ENCODE data around the gene FHIT.
"Not testable (repeated sequence)": the region's sequence is repeated elsewhere in the genome, so short reads cannot be mapped to it uniquely, and the experiment has no call there.

Gene FHIT

DNA sequence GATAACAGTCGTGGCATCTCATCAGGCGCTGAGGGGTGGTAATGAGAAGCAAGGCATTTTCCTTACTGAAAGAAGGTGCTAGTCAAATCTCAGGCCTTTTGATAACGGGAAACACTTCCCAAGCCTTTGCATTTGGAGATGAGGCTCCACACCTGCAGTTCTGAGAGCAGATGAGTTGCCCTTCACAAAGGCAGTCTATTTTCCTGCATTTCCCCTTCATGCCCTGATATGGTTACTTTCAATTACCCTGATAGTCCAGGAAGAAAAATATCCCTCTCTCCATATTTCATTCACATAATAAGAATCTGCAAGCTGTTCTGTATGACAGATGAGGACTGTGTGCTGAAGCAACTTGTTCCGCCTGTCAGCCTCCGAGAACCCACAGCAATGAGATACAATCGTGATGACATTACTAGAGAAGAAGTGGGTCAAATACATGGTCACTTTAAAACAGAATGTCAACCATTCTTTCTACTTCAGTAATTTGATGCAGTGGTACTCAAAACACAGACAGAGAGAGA, 25.0 kb downstream of the FHIT start:
- no peak for DNase-seq

DNA sequence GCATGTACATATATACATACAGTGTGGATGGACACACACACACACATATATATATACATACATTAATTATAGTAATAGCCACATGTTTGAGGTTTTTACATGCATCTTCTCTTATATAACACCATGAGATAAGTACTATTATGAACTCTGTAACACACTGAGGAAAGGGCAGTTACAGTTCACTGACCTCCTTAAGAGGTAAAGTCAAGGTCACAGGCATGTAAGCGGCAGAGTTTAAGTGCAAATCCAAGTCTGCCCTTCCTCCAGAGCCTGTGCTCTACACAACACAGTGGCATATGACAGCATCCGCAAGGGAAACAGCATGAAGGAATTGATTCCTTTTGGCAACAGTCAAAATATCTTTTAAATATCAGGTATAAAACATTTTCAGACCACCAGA, 26.4 kb downstream of the FHIT start:
- DNase-seq = no peak

DNA sequence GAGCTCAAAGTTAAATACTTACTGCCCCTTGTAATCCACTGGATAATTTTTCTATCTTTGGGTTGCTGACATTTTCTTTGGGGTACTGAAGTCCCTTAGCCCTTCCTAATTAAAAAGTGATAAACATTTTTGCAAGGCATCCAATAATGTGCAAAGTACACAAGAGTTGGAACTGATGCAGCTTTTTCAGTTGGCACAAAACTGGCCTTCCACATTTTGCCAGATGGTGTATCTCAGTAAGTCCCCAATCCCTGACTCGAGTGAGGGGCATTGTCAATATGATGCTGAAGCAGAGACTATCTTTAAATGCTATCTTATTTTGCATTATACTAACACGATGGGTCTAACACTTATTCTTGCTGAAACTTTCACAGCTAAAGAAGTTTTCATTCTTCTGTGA, 27.8 kb downstream of the FHIT start:
- DNase-seq = no peak

DNA sequence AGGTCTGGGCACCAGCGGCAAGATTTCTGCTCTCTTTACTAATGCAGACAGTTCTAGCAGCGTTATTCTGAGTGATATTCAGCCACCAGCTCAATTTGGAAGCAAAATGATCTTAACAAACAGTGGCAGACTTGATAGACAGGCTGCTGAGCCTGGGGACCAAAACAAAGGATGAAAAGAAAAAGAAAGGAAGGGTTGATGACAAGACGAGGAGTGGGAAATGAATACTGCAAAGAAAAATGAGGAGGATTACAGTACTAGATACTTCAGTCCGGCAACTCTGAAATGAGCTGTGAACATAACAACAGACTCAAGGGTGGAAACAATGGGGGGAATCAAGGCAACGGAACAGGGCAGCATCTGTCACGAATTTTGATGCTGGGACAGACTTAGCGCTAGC, 28.8 kb downstream of the FHIT start:
- DNase-seq = no peak

DNA sequence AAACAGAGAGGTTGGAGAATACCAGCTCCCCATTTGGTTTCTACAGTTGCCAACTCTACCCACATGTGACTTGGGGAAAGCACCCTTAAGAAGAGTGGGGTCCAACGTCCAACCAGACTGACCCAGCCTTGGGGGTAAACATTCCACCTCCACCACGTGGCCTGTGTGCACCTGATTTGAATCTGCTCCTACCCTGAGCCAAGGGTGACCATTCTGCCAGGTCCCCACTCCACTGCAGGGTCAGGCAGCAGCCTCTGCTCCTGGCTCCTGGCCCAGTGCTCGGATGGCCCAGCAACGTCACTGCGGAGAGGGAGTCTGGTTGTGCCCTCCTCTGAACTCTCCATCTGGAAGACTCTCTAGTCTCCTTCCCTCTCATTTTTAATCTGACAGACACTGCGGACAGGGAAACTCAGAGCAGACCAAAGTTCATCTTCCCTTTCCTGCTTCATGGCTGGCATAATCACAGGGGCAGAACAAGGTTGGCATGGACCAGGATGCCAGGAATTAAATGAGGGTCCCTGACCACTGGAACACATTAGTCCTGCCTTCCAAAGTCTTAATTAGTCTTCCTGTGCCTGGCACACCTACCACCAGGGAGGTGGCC, 29.4 kb downstream of the FHIT start:
- peak in 1 of 14 donors; percentile 2 for DNase-seq

DNA sequence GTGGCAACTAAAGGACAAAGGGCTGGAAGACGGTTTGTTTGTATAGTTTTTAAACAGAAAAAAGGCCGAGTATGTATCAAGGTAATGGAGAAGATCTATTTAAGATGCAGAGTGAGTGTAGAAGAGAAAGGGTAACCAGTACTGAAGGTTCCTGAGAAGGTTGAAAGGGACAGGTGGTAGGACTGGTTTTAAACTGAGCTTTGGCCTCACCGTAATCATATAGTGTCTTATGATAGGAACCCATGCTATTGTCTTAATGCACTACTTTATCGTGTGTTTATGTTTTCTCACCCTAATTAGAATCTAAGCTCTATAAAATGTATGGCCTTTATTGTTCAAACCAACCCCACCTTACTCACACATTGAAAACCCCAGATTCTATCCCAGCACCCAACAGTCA, 32.7 kb downstream of the FHIT start:
- no peak for DNase-seq

GRCh38 chr3:61216171-61216570, 35.1 kb downstream of the FHIT start:
- DNase-seq = not testable (repeated sequence)

DNA sequence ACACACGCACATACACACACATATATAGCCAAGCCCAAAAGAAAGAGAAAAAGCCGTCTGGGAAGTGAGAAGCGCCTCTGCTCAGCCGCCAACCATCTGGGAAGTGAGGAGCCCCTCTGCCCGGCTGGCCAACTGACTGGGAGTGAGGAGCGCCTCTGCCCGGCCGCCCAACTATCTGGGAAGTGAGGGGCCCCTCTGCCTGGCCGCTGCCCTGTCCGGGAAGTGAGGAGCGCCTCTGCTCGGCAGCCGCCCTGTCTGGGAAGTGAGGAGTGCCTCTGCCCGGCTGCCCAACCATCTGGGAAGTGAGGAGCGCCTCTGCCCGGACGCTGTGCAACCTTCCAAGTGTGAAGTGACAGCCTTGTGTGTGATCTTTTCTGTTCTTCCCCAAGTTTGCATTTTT, 49.2 kb downstream of the FHIT start:
- DNase-seq = no peak

DNA sequence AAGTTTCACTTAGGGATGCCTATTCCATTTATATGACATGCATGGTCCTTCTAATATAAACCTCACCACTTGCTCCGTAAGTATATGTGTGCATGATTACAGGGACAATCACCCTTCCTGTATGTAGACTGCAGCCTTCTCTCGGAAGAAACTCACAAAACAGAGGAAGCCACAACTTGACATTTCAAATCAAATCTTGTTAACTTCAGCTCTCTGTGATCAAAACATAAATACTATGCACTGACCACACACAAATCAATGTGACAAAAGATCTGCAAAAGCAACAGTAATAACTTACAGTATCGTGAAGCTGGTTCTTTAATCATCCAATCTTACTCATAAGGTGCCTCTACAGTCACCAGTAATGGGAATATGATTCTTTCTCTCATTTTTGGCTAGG, 50.2 kb downstream of the FHIT start:
- DNase-seq = no peak

DNA sequence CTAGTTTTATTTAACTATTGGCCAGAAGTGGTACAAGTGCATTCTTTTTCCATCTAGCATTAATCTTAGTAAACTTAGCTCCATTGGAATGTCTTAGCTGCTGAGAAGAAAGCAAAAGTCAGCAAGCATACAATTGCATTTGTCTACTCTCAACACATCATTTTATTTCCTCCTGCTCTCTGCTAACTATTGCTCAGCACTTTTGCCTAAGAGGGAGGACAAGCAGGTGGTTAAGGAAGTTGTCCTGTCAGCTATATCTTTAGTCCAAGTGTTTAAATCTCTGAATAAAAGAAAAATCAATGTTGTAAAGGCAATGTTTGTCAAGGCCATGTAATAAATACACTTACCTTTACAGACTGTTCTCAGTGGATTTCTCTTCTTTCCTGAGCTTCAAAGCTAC, 51.0 kb downstream of the FHIT start:
- DNase-seq = no peak

DNA sequence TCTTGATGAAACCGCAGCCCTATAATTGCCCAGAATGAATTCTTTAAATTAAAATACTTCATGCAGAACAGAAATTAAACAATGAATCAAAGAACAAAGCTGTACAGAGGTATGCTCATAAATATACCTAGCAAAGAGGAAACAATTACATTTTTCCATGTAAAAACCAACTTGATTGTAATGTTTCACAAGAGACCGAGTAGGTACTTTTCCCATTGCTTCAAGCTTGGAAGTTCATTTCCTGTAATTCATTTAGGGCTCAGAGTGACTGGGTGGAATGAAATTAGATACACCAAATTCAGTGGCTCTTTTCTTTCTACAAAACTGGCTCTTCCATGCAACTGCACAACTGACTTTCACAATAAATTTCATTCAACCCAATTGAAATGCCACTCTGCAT, 51.4 kb downstream of the FHIT start:
- no peak for DNase-seq

- DNase-seq = no peak
These were observed 56.2 kb downstream of the FHIT start for GRCh38 chr3:61194892-61195538.

GRCh38 chr3:61192222-61192621, 59.0 kb downstream of the FHIT start:
- no peak for DNase-seq

DNA sequence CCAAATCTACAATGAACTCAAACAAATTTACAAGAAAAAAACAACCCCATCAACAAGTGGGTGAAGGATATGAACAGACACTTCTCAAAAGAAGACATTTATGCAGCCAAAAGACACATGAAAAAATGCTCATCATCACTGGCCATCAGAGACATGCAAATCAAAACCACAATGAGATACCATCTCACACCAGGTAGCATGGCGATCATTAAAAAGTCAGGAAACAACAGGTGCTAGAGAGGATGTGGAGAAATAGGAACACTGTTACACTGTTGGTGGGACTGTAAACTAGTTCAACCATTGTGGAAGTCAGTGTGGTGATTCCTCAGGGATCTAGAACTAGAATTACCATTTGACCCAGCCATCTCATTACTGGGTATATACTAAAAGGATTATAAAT, 61.0 kb downstream of the FHIT start:
- DNase-seq = not testable (repeated sequence)

DNA sequence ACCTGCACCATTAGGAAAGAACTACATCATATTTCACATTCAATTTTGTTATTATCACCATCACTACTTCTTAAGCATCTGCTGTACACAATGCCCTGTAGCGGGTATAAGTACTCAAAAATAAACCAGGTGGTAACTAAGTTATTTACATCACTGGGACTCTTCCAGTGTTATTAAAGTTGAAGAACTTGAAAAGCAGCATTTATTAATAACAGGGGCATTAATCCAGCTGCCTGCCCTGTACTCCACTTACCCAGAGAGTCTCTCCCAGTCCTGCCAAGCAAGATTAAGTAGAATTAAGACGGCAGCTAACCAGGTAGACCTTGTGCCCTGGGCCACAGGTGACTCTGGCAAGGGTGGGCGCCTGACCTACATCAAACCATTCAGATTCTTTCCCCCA, 65.2 kb downstream of the FHIT start:
- no peak for DNase-seq

DNA sequence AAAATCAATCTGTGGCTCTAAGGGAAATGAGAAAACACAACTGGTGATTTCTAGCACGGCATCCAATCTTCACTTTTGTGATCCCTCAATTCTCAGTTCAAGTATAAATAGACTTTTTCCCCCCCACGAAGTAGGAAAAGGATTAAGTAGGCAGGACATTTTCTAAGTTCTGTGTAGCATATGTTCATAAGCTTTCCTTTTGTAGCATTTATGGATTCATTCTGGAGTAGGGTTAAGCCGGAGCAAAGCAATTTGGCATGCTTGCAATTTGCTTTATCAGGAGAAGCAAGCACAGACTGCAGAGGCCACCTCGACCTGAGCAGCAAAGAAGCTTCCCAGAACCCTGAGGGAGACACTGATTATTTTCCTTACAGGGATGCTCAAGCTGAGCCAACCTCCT, 66.3 kb downstream of the FHIT start:
- DNase-seq = no peak

GRCh38 chr3:61182662-61183061, 68.6 kb downstream of the FHIT start:
- DNase-seq = no peak

DNA sequence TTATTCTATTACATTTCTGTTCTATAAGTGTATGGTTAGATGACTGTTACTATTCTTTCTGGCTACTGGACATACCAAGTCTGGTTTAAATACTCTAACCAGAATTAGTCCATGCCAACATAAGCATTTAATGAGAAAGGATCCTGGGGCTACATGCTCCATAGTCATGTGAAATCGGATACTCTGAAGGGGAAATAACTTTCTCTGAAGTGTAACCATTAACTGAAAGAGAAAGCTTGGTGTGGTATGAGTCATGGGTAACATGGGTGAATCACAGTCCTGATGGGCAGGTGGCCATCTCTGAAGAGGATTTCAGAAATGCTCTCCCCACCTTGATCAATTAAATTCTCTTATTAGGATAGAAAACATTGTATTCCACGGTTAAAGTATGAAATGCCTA, 69.4 kb downstream of the FHIT start:
- no peak for DNase-seq

GRCh38 chr3:61180206-61180605, 71.0 kb downstream of the FHIT start:
- DNase-seq = no peak

DNA sequence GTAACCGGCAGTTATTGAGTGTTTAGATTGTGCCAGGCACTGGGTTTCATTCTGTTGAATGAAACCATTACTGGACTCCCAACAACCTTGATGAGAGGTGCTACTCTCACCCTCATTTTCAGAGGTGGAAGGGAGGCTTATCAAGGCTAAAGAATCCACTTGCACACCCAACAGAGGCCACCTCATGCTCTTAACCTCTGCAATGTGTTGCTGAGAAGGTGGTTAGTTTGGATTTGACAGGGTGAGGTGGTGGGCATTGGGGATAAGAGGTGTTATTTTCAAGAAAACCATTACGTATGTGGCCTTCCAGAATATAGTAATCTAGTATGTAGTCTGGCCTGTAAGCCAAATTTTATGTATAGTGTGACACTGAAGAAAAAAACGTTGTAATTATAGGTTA, 73.1 kb downstream of the FHIT start:
- DNase-seq = no peak

GRCh38 chr3:61177450-61177849, 73.8 kb downstream of the FHIT start:
- DNase-seq = no peak

GRCh38 chr3:61173676-61174075, 77.6 kb downstream of the FHIT start:
- DNase-seq = no peak

DNA sequence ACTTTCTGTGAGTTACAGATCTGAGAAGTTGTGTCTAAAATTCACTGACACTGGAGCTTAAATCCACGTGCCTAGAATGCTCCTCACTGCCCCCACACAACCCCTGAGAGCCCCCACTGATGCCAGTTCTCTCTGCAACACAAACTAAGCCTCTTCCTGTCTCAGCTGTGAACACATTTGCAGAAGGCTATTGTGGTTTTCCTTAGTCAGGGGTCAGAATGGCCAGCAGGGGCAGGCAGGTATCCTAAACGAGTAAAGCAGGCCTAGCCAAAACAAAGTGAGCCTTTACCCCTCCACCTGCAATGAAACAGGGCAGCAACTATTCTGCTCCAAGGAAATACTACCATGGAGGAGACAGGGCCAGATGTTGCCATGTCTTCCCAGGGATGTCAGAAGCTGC, 78.6 kb downstream of the FHIT start:
- DNase-seq = no peak

DNA sequence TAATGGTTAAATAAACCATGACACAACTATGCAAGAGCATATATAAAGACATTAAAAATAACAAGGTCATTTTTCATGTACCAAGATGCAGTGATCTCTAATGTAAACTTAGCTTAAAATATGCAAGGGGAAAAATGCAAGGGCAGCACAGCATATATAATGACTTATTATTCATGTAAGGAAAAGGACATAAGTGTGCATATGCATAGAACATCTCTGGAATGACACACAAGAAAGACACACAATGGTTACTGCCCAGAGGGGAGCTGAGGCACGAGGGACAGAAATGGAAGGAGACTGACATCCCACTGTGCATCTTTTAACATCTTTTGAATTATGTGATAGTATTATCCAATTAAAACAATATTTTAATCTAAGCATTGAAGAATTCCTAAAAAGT, 79.0 kb downstream of the FHIT start:
- no peak for DNase-seq

Data from C1 segment of cervical spinal cord (tissue), 14 donors.